ENCODE measurements around the gene LNX1. TPM values are rescaled to one million over a fixed set of nuclear protein-coding genes. Genes with fewer than 3 reads are reported as not detected.

Gene LNX1
- total RNA-seq, 1 experiment from 2014 or later: 1.7 TPM

- Histone ChIP-seq H2BK120ac (ENCODE audit: low read depth, low read length, poor library complexity, severe bottlenecking) (no peak overlapping the region), H3K18ac (ENCODE audit: insufficient read length, low read depth, low read length) (no peak overlapping the region), H2AFZ (ENCODE audit: low read length) (no peak overlapping the region), H3K4me1 (ENCODE audit: insufficient read depth, low read length) (no peaks in the 10 kb centered on the region; the same call in 1 of the 2 replicates), H4K5ac (ENCODE audit: insufficient read length, low read depth, low read length) (no peak overlapping the region), H3K79me2 (ENCODE audit: insufficient read depth, low read length) (no peaks in the 10 kb centered on the region), H3K9ac (ENCODE audit: extremely low read depth, insufficient read length, low read length) (no peak overlapping the region), H3K23me2 (ENCODE audit: insufficient read length, low read depth, low read length, poor library complexity, severe bottlenecking) (no peaks in the 10 kb centered on the region), H3K4me2 (ENCODE audit: insufficient read depth, insufficient read length, low read length) (no peak overlapping the region), H3K14ac (ENCODE audit: insufficient read depth, low read length) (no peak overlapping the region), H2BK15ac (ENCODE audit: low read depth, low read length) (no peak overlapping the region), H2AK5ac (ENCODE audit: insufficient read length, low read length) (no peak overlapping the region), H3K9me3 (ENCODE audit: control insufficient read depth, low read depth, low read length) (no peaks in the 10 kb centered on the region), H4K91ac (ENCODE audit: insufficient read length, low read depth, low read length) (no peak overlapping the region), H3K27me3 (ENCODE audit: insufficient read depth, low read length) (no peaks in the 10 kb centered on the region), H3K56ac (ENCODE audit: insufficient read length, low read depth, low read length) (no peak overlapping the region), H3K23ac (ENCODE audit: insufficient read length, low read depth, low read length) (no peak overlapping the region), H2BK20ac (ENCODE audit: low read depth, low read length, poor library complexity, severe bottlenecking) (no peak overlapping the region), H3K27ac (ENCODE audit: insufficient read length, low read depth, low read length) (no peak overlapping the region), H2BK12ac (ENCODE audit: insufficient read length, low read depth, low read length) (no peak overlapping the region), H3T11ph (ENCODE audit: low read length) (no peak overlapping the region), H3K4ac (ENCODE audit: low read depth, low read length) (no peak overlapping the region), H3K79me1 (ENCODE audit: insufficient read depth, low read depth, low read length, poor library complexity, severe bottlenecking) (no peaks in the 10 kb centered on the region), H4K20me1 (ENCODE audit: control insufficient read depth, insufficient read depth, insufficient read length) (no peaks in the 10 kb centered on the region), H4K8ac (replicated peaks; ENCODE audit: insufficient read length, low read depth, low read length) (no peak overlapping the region), H2BK5ac (ENCODE audit: insufficient read length, low read length) (no peak overlapping the region)
- H3K36me3 Mint-ChIP-seq (ENCODE audit: insufficient read depth in 1 of 3, low read depth in 3 of 3): no peaks in the 10 kb centered on the region
- H3K4me3 Mint-ChIP-seq: no peak overlapping the region; a peak in 1 of 5 replicates
- peak; percentile 41 for DNase-seq
- TF ChIP-seq CTCF (conservative IDR thresholded peaks at IDR 0.05): no peak
- no peaks in the 10 kb centered on the region for H3K9me3 Mint-ChIP-seq
- H3K27me3 Mint-ChIP-seq (ENCODE audit: low read depth): no peaks in the 10 kb centered on the region
- peak overlapping the region in 2 of 3 experiments; percentile 17 to 93; a peak in 2 of 7 replicates for H3K27ac Mint-ChIP-seq
- H3K4me1 Mint-ChIP-seq: peaks cover 18 to 28% of the 10 kb centered on the region in 2 experiments
- WGBS (ENCODE audit: extremely low coverage, insufficient read length, low lambda C conversion rate): no CpG with 5 or more reads among the region's 6 CpGs
Measured at GRCh38 chr4:53520116-53520515, 71.2 kb downstream of the LNX1 start.
